Psoas muscle (tissue), 8 donors: ENCODE measurements around the gene WDR44. TPM values are rescaled to one million over a fixed set of nuclear protein-coding genes. Genes with fewer than 3 reads are reported as not detected.
"Not testable (repeated sequence)": the region's sequence is repeated elsewhere in the genome, so short reads cannot be mapped to it uniquely, and the experiment has no call there.

Source experiments
- ATAC-seq, 4 donors: fragments of 200-7000 bp; cut with Tn5 transposase; one replicate each; pipeline ENCODE4 v1.9.1; 2020; ENCODE audit warnings: moderate library complexity in 3 of 4, mild to moderate bottlenecking in 2 of 4
- DNase-seq, 2 donors: peaks; one replicate each; pipeline ENCODE4 v3.0.0-alpha.2; 2020
- H3K27ac ChIP-seq: fragments of 200-600 bp; one replicate; pipeline ENCODE4 v1.8.0; 2022
- H3K27me3 ChIP-seq, 3 donors: fragments of 200-600 bp in 1 of 3; one replicate each; pipeline versions ENCODE4 v1.6.1 to v1.8.0; 2013 to 2022; ENCODE audit warnings: low read length in 2 of 3, mild to moderate bottlenecking in 2 of 3, moderate library complexity in 1 of 3; ENCODE audit not compliant: insufficient read depth in 3 of 3
- H3K36me3 ChIP-seq, 2 donors: fragments of 200-600 bp in 1 of 2; one replicate each; pipeline versions ENCODE4 v1.6.1 to v1.8.0; 2013 to 2022; ENCODE audit warnings: low read depth in 1 of 2, mild to moderate bottlenecking in 1 of 2, moderate library complexity in 1 of 2; ENCODE audit not compliant: insufficient read depth in 1 of 2
- H3K4me1 ChIP-seq: fragments of 200-600 bp; one replicate; pipeline ENCODE4 v1.8.0; 2022
- H3K4me3 ChIP-seq: fragments of 200-600 bp; one replicate; pipeline ENCODE4 v1.8.0; 2022; ENCODE audit warnings: mild to moderate bottlenecking
- H3K9me3 ChIP-seq: fragments of 200-600 bp; one replicate; pipeline ENCODE4 v1.8.0; 2022
- CTCF ChIP-seq: fragments of 200-600 bp; IDR thresholded peaks from one replicate; pipeline ENCODE4 v1.8.0; 2022; ENCODE audit warnings: antibody characterized with exemption
- WGBS, 3 donors: extraction: QIAGEN DNeasy Blood & Tissue Kit; methylation state at CpG; one replicate each; pipeline versions ENCODE4 v1.1.6 to v1.1.7; 2013; 5-methylcytosine and 5-hydroxymethylcytosine counted together
- intact Hi-C, 2 donors: fragments of 100-400 bp; cut with DNase I; formaldehyde crosslinking; loops; one replicate each; pipeline versions ENCODE4 v1.11.0 to v1.14.2; 2022
- polyA plus RNA-seq, 3 donors: library from polyadenylated mRNA; stranded (reverse); fragments of 200-250 nt; gene quantifications; one replicate each; pipeline ENCODE4 v1.2.3, GENCODE V29; 2013
- total RNA-seq, 4 donors: library from RNA; stranded (reverse); fragmentation: NEBNext Ultra II Directional in 2 of 4; extraction: Animal tissue kit (Norgen Biotek cat#: 25700) in 2 of 4; gene quantifications; one replicate each; pipeline versions ENCODE4 v1.2.1 to v1.2.4, GENCODE V29; 2021 to 2023
- donor health status: healthy with polysubstance abuse.
- donor health status: DM: no; HTN: no; CAD: no; lungs with moderate emphysema.
- donor health status: Bipolar disorder and iron deficiency.
- donor health status: healthy.
- donor health status: DM: yes; HTN: yes; CAD: no.
- donor health status: DM: no; HTN: no; CAD: no.
- donor health status: DM: no; HTN: no; CAD: no.
- donor health status: DM: yes; HTN: yes; CAD: no.

WDR44 gene
- total and polyA plus RNA-seq, 7 donors = 4.4 to 13.1 (median 9.6) TPM

- no peak overlapping the region for H3K4me3 ChIP-seq
- ATAC-seq (no peak), DNase-seq (no peak)
- no peak overlapping the region for H3K27ac ChIP-seq
- no peaks in the 10 kb centered on the region for H3K4me1 ChIP-seq
- no peaks in the 10 kb centered on the region for H3K9me3 ChIP-seq
- H3K36me3 ChIP-seq = no peaks in the 10 kb centered on the region
- no peaks in the 10 kb centered on the region for H3K27me3 ChIP-seq
- intact Hi-C loops = no loop called here
- WGBS, 3 donors = 29 to 67% (median 57%) methylated on average over 1 of the region's 1 CpG
- no peak for TF ChIP-seq CTCF
These were observed 134.3 kb downstream of the WDR44 start for GRCh38 chrX:118480172-118480571.

GRCh38 chrX:118482384-118482783 lies 136.5 kb downstream of the WDR44 start:
- WGBS, 3 donors = 78 to 93% (median 92%) methylated on average over 4 of the region's 4 CpGs
- H3K27ac ChIP-seq, H3K36me3 ChIP-seq, H3K4me3 ChIP-seq, H3K27me3 ChIP-seq, intact Hi-C loops, H3K9me3 ChIP-seq, H3K4me1 ChIP-seq, ATAC-seq, DNase-seq: not testable (repeated sequence)

GRCh38 chrX:118484216-118484903 lies 138.5 kb downstream of the WDR44 start:
- no peaks in the 10 kb centered on the region for H3K9me3 ChIP-seq
- H3K4me3 ChIP-seq = no peak overlapping the region
- no peaks in the 10 kb centered on the region for H3K36me3 ChIP-seq
- 74 to 87% (median 83%) methylated on average over 9 of the region's 9 CpGs for WGBS, 3 donors
- no peaks in the 10 kb centered on the region for H3K4me1 ChIP-seq
- intact Hi-C loops = no loop called here
- ATAC-seq = no peak
- no peak for TF ChIP-seq CTCF
- no peak for DNase-seq
- H3K27me3 ChIP-seq = no peaks in the 10 kb centered on the region
- H3K27ac ChIP-seq = no peak overlapping the region

GRCh38 chrX:118486693-118487092 lies 140.8 kb downstream of the WDR44 start:
- H3K4me1 ChIP-seq, DNase-seq, H3K9me3 ChIP-seq, ATAC-seq, H3K27me3 ChIP-seq, H3K4me3 ChIP-seq, H3K36me3 ChIP-seq, H3K27ac ChIP-seq, intact Hi-C loops: not testable (repeated sequence)
- WGBS, 3 donors = 75 to 100% (median 86%) methylated on average over 1 of the region's 1 CpG

- no peak for TF ChIP-seq CTCF
- no peaks in the 10 kb centered on the region for H3K9me3 ChIP-seq
- H3K4me1 ChIP-seq = no peaks in the 10 kb centered on the region
- DNase-seq (no peak), ATAC-seq (no peak)
- H3K27me3 ChIP-seq = peaks cover 0 to 31% (median 0%) of the 10 kb centered on the region in 3 donors
- H3K4me3 ChIP-seq = no peak overlapping the region
- intact Hi-C loops = no loop called here
- H3K27ac ChIP-seq = no peak overlapping the region
- 80 to 100% (median 94%) methylated on average over 3 of the region's 3 CpGs for WGBS, 3 donors
- H3K36me3 ChIP-seq = no peaks in the 10 kb centered on the region
These were observed 147.1 kb downstream of the WDR44 start for GRCh38 chrX:118493016-118493415.
